HepG2 (cell line): Measurements from ENCODE around the gene PTPRD. TPM values are rescaled to one million over a fixed set of nuclear protein-coding genes. Genes with fewer than 3 reads are reported as not detected.

ENCODE experiments used
- ATAC-seq: fragments of 200-7000 bp; cut with Tn5 transposase; 3 replicates; pipeline ENCODE4 v1.9.1; 2020; ENCODE audit warnings: mild to moderate bottlenecking, moderate library complexity
- BruUV-seq: library from RNA; stranded (reverse); fragments of 400-500 nt; replicated peaks from 2 replicates; lab custom pipeline; 2021; lab: Mats Ljungman, UMichigan
- CTCF ChIA-PET: fragments of 300-600 bp; formaldehyde crosslinking; extraction: SDS; loops from one replicate; lab custom pipeline; 2021; ENCODE audit warnings: low total read pairs, inconsistent platforms, low intra/inter-chr PET ratio; lab: Yijun Ruan, JAX
- POLR2A ChIA-PET: fragments of 350-600 bp; sonication (Branson Sonifier 250); formaldehyde crosslinking; loops from one replicate; lab custom pipeline; 2020; ENCODE audit warnings: antibody characterized with exemption, inconsistent platforms; lab: Yijun Ruan, JAX
- DNase-seq: peaks from one replicate; pipeline ENCODE4 v3.0.0-alpha.2; 2015; ENCODE audit warnings: low spot score
- FAIRE-seq: peaks from 3 replicates; lab custom pipeline; 2011; peaks lifted over from hg19 to GRCh38; lab: Jason Lieb, UNC
- H2AFZ ChIP-seq: one replicate; pipeline ENCODE4 v1.6.1; 2011; ENCODE audit warnings: low read length, inconsistent platforms
- H3K27ac ChIP-seq: fragments of 300-600 bp; 3 replicates; pipeline ENCODE4 v1.8.0; 2011; ENCODE audit warnings: mixed run types, mild to moderate bottlenecking, mixed read lengths, low read length, inconsistent platforms; ENCODE audit not compliant: insufficient read depth; ENCODE audit errors: extremely low read length
- H3K27me3 ChIP-seq, 2 experiments: fragments of 200-600 bp in 1 of 2; 2 replicates in 1 of 2; 3 replicates in 1 of 2; pipeline versions ENCODE4 v1.6.0 to v1.8.0; 2011; ENCODE audit warnings: low read length in 2 of 2, mild to moderate bottlenecking in 2 of 2, moderate library complexity in 2 of 2, inconsistent platforms in 1 of 2; ENCODE audit not compliant: insufficient read depth in 2 of 2, control insufficient read depth in 1 of 2
- H3K36me3 ChIP-seq, 2 experiments: fragments of 200-600 bp in 1 of 2; replicated peaks in 1 of 2; 2 replicates in 1 of 2; 3 replicates in 1 of 2; pipeline versions ENCODE4 v1.5.1 to v1.8.0; 2011; ENCODE audit warnings: low read length in 2 of 2, inconsistent platforms in 1 of 2; ENCODE audit not compliant: insufficient read depth in 2 of 2, control insufficient read depth in 1 of 2
- H3K4me1 ChIP-seq: 2 replicates; pipeline ENCODE4 v1.5.1; 2012; ENCODE audit warnings: low read length, inconsistent platforms; ENCODE audit not compliant: insufficient read depth
- H3K4me2 ChIP-seq: 2 replicates; pipeline ENCODE4 v1.6.0; 2011; ENCODE audit warnings: low read depth, low read length, inconsistent platforms
- H3K4me3 ChIP-seq, 3 experiments: fragments of 200-600 bp in 1 of 3; sonication (generic), shearing (Covaris generic) in 1 of 3; replicated peaks in 1 of 3; 2 replicates each; pipeline ENCODE4 v1.5.1; 2011 to 2016; ENCODE audit warnings: low read length in 3 of 3, inconsistent platforms in 2 of 3, low read depth in 2 of 3, mild to moderate bottlenecking in 2 of 3, control low read depth in 1 of 3, mixed read lengths in 1 of 3; ENCODE audit not compliant: insufficient read depth in 1 of 3
- H3K79me2 ChIP-seq: one replicate; pipeline ENCODE4 v1.6.1; 2011; ENCODE audit warnings: low read length, inconsistent platforms; ENCODE audit not compliant: insufficient read depth
- H3K9ac ChIP-seq: 2 replicates; pipeline ENCODE4 v1.6.0; 2011; ENCODE audit warnings: mild to moderate bottlenecking, low read depth, low read length, inconsistent platforms; ENCODE audit not compliant: insufficient read depth
- H3K9me3 ChIP-seq: 2 replicates; pipeline ENCODE4 v1.5.1; 2012; ENCODE audit warnings: mild to moderate bottlenecking, low read length
- H4K20me1 ChIP-seq: 2 replicates; pipeline ENCODE4 v1.6.0; 2011; ENCODE audit warnings: inconsistent platforms, mild to moderate bottlenecking, low read length, moderate library complexity; ENCODE audit not compliant: insufficient read depth
- FLYWCH1 ChIP-seq: sonication (generic); formaldehyde crosslinking; IDR thresholded peaks from 2 replicates; pipeline ENCODE4 v1.8.1; 2023; ENCODE audit warnings: mild to moderate bottlenecking, missing genetic modification reagents
- IKZF1 ChIP-seq: fragments of 450-650 bp; IDR thresholded peaks from 2 replicates; pipeline ENCODE4 v1.7.1; 2016
- MED8 ChIP-seq: sonication (generic); formaldehyde crosslinking; IDR thresholded peaks from 2 replicates; pipeline ENCODE4 v1.8.1; 2023; ENCODE audit warnings: mild to moderate bottlenecking, missing genetic modification reagents; ENCODE audit not compliant: insufficient replicate concordance
- NCOA5 ChIP-seq: sonication (generic); formaldehyde crosslinking; IDR thresholded peaks from 2 replicates; pipeline ENCODE4 v1.4.0; 2020; ENCODE audit warnings: missing genetic modification reagents
- SALL2 ChIP-seq: sonication (generic); formaldehyde crosslinking; IDR thresholded peaks from 2 replicates; pipeline ENCODE4 v1.8.1; 2023; ENCODE audit warnings: mild to moderate bottlenecking, missing genetic modification reagents, inconsistent platforms
- ZFX ChIP-seq: sonication (generic); formaldehyde crosslinking; IDR thresholded peaks from 2 replicates; pipeline ENCODE4 v1.4.0; 2020; ENCODE audit warnings: mild to moderate bottlenecking, low read depth, missing genetic modification reagents, moderate library complexity
- ZNF337 ChIP-seq: sonication (generic); formaldehyde crosslinking; IDR thresholded peaks from 2 replicates; pipeline ENCODE4 v1.5.1; 2020; ENCODE audit warnings: missing genetic modification reagents, low read depth, mild to moderate bottlenecking, borderline replicate concordance
- ZNF546 ChIP-seq: sonication (generic); formaldehyde crosslinking; conservative IDR thresholded peaks from 2 replicates; pipeline ENCODE4 v1.8.1; 2023; ENCODE audit warnings: mild to moderate bottlenecking, missing genetic modification reagents
- ZNF556 ChIP-seq: sonication (generic); formaldehyde crosslinking; IDR thresholded peaks from 2 replicates; pipeline ENCODE4 v1.4.0; 2020; ENCODE audit warnings: mild to moderate bottlenecking, missing genetic modification reagents, borderline replicate concordance
- ZNF562 ChIP-seq: sonication (generic); formaldehyde crosslinking; IDR thresholded peaks from 2 replicates; pipeline ENCODE4 v1.8.0; 2022; ENCODE audit warnings: missing genetic modification reagents, borderline replicate concordance
- ZNF670 ChIP-seq: sonication (generic); formaldehyde crosslinking; IDR thresholded peaks from 2 replicates; pipeline ENCODE4 v1.8.0; 2022; ENCODE audit warnings: mild to moderate bottlenecking, missing genetic modification reagents, borderline replicate concordance
- WGBS: methylation state at CpG from one replicate; pipeline ENCODE4 v1.1.6; 2017; ENCODE audit warnings: low lambda C conversion rate; 5-methylcytosine and 5-hydroxymethylcytosine counted together
- in situ Hi-C: cut with HindIII; loops from 2 replicates; pipeline ENCODE4 v1.10.0; 2017; ENCODE audit warnings: low pct_unique_long_range_greater_than_20kb; ENCODE audit not compliant: extremely low pct_ligation_motif_present
- intact Hi-C: fragments of 100-400 bp; cut with micrococcal nuclease; formaldehyde crosslinking; loops from one replicate; pipeline ENCODE4 v1.10.0; 2022; ENCODE audit not compliant: unreplicated experiment
- polyA plus RNA-seq, 8 experiments: library from polyadenylated mRNA; depleted of rRNA in 3 of 8; stranded (reverse) in 7 of 8; unstranded in 1 of 8; fragments of >200 nt; fragmentation: Illumina TruSeq in 4 of 8; extraction: Trizol in 4 of 8; gene quantifications; 2 replicates each; pipeline versions ENCODE4 v1.2.1 to v1.2.3, GENCODE V29; 2011 to 2016; ENCODE audit warnings: low read depth in 4 of 8, missing spikeins in 1 of 8, mixed read lengths in 1 of 8; ENCODE audit not compliant: insufficient read depth in 1 of 8
- total RNA-seq, 5 experiments: library from RNA; depleted of rRNA; stranded (reverse); fragments of >200 nt; fragmentation: Illumina TruSeq; extraction: Trizol; gene quantifications; 2 replicates each; pipeline ENCODE4 v1.2.3, GENCODE V29; 2016; ENCODE audit warnings: low read depth in 1 of 5
- TF ChIP-seq, protein P1 (sequence below): sonication (generic); formaldehyde crosslinking; IDR thresholded peaks from 2 replicates; pipeline ENCODE4 v1.4.0; 2020; ENCODE audit warnings: missing genetic modification reagents
- TF ChIP-seq, protein P2 (sequence below): sonication (generic); formaldehyde crosslinking; IDR thresholded peaks from 2 replicates; pipeline ENCODE4 v1.4.0; 2020; ENCODE audit warnings: missing genetic modification reagents, mild to moderate bottlenecking, borderline replicate concordance
- TF ChIP-seq, protein P3 (sequence below): sonication (generic); formaldehyde crosslinking; IDR thresholded peaks from 2 replicates; pipeline ENCODE4 v1.4.0; 2020; ENCODE audit warnings: missing genetic modification reagents, borderline replicate concordance

PTPRD gene
- total and polyA plus RNA-seq, 2 of the 13 experiments (the other 11 are each of a cell fraction or from before 2014, with no cell fraction given), result 0.05 TPM; not detected in 1

DNA sequence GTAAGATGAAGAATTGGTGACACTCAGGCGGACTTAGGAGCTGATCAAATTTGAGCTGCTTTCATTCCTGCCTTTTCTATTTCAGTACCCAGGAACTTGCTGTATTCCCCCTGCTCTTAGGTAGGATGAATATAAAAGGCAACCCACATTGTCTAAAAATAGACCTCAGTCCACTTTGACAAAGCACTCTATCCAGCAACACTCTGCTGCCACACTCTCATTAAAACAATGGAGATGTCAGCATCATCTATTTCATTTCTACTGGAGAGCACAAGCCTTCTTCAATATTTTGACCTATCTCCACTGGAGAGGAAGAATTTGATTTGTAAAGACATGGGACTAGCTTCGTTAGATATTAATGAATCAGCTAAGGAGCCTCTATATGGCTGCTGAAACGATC is 468.4 kb downstream of the PTPRD start:
- Histone ChIP-seq H3K4me2 (no peak overlapping the region), H4K20me1 (no peaks in the 10 kb centered on the region), H3K9ac (no peak overlapping the region), H3K4me3 (no peak overlapping the region), H3K79me2 (no peaks in the 10 kb centered on the region), H2AFZ (no peak overlapping the region), H3K36me3 (no peaks in the 10 kb centered on the region), H3K27me3 (no peaks in the 10 kb centered on the region), H3K27ac (no peak overlapping the region), H3K4me1 (peaks cover 20% of the 10 kb centered on the region), H3K9me3 (no peaks in the 10 kb centered on the region)
- intact Hi-C loops, result no loop called here
- POLR2A ChIA-PET, result no interaction called here
- no TSS peak for BruUV-seq
- no peak for ATAC-seq
- CTCF ChIA-PET, result no interaction called here
- in situ Hi-C loops, result no loop called here
- WGBS, result 42% methylated on average over 3 of the region's 3 CpGs
- no peak for FAIRE-seq
- DNase-seq, result no peak
- no peak for TF ChIP-seq ZNF562
- no peak for TF ChIP-seq IKZF1
- TF ChIP-seq ZNF556, result no peak
- TF ChIP-seq FLYWCH1 (CRISPR knock-in tag), result no peak
- TF ChIP-seq MED8 (CRISPR knock-in tag), result no peak
- TF ChIP-seq, protein P1, sequence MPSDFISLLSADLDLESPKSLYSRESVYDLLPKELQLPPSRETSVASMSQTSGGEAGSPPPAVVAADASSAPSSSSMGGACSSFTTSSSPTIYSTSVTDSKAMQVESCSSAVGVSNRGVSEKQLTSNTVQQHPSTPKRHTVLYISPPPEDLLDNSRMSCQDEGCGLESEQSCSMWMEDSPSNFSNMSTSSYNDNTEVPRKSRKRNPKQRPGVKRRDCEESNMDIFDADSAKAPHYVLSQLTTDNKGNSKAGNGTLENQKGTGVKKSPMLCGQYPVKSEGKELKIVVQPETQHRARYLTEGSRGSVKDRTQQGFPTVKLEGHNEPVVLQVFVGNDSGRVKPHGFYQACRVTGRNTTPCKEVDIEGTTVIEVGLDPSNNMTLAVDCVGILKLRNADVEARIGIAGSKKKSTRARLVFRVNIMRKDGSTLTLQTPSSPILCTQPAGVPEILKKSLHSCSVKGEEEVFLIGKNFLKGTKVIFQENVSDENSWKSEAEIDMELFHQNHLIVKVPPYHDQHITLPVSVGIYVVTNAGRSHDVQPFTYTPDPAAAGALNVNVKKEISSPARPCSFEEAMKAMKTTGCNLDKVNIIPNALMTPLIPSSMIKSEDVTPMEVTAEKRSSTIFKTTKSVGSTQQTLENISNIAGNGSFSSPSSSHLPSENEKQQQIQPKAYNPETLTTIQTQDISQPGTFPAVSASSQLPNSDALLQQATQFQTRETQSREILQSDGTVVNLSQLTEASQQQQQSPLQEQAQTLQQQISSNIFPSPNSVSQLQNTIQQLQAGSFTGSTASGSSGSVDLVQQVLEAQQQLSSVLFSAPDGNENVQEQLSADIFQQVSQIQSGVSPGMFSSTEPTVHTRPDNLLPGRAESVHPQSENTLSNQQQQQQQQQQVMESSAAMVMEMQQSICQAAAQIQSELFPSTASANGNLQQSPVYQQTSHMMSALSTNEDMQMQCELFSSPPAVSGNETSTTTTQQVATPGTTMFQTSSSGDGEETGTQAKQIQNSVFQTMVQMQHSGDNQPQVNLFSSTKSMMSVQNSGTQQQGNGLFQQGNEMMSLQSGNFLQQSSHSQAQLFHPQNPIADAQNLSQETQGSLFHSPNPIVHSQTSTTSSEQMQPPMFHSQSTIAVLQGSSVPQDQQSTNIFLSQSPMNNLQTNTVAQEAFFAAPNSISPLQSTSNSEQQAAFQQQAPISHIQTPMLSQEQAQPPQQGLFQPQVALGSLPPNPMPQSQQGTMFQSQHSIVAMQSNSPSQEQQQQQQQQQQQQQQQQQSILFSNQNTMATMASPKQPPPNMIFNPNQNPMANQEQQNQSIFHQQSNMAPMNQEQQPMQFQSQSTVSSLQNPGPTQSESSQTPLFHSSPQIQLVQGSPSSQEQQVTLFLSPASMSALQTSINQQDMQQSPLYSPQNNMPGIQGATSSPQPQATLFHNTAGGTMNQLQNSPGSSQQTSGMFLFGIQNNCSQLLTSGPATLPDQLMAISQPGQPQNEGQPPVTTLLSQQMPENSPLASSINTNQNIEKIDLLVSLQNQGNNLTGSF (CRISPR knock-in tag), result no peak
- no peak for TF ChIP-seq NCOA5 (CRISPR knock-in tag)
- TF ChIP-seq ZFX (CRISPR knock-in tag), result no peak
- TF ChIP-seq ZNF670 (CRISPR knock-in tag), result no peak
- TF ChIP-seq ZNF546 (CRISPR knock-in tag), result no peak
- no peak for TF ChIP-seq ZNF337 (CRISPR knock-in tag)
- TF ChIP-seq, protein P2, sequence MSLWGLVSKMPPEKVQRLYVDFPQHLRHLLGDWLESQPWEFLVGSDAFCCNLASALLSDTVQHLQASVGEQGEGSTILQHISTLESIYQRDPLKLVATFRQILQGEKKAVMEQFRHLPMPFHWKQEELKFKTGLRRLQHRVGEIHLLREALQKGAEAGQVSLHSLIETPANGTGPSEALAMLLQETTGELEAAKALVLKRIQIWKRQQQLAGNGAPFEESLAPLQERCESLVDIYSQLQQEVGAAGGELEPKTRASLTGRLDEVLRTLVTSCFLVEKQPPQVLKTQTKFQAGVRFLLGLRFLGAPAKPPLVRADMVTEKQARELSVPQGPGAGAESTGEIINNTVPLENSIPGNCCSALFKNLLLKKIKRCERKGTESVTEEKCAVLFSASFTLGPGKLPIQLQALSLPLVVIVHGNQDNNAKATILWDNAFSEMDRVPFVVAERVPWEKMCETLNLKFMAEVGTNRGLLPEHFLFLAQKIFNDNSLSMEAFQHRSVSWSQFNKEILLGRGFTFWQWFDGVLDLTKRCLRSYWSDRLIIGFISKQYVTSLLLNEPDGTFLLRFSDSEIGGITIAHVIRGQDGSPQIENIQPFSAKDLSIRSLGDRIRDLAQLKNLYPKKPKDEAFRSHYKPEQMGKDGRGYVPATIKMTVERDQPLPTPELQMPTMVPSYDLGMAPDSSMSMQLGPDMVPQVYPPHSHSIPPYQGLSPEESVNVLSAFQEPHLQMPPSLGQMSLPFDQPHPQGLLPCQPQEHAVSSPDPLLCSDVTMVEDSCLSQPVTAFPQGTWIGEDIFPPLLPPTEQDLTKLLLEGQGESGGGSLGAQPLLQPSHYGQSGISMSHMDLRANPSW (CRISPR knock-in tag), result no peak
- TF ChIP-seq, protein P3, sequence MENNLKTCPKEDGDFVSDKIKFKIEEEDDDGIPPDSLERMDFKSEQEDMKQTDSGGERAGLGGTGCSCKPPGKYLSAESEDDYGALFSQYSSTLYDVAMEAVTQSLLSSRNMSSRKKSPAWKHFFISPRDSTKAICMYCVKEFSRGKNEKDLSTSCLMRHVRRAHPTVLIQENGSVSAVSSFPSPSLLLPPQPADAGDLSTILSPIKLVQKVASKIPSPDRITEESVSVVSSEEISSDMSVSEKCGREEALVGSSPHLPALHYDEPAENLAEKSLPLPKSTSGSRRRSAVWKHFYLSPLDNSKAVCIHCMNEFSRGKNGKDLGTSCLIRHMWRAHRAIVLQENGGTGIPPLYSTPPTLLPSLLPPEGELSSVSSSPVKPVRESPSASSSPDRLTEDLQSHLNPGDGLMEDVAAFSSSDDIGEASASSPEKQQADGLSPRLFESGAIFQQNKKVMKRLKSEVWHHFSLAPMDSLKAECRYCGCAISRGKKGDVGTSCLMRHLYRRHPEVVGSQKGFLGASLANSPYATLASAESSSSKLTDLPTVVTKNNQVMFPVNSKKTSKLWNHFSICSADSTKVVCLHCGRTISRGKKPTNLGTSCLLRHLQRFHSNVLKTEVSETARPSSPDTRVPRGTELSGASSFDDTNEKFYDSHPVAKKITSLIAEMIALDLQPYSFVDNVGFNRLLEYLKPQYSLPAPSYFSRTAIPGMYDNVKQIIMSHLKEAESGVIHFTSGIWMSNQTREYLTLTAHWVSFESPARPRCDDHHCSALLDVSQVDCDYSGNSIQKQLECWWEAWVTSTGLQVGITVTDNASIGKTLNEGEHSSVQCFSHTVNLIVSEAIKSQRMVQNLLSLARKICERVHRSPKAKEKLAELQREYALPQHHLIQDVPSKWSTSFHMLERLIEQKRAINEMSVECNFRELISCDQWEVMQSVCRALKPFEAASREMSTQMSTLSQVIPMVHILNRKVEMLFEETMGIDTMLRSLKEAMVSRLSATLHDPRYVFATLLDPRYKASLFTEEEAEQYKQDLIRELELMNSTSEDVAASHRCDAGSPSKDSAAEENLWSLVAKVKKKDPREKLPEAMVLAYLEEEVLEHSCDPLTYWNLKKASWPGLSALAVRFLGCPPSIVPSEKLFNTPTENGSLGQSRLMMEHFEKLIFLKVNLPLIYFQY (CRISPR knock-in tag), result no peak
- TF ChIP-seq SALL2 (CRISPR knock-in tag), result no peak
